ENCODE measurements around the gene CTNNBL1. TPM values are rescaled to one million over a fixed set of nuclear protein-coding genes. Genes with fewer than 3 reads are reported as not detected.
"Not testable (repeated sequence)": the region's sequence is repeated elsewhere in the genome, so short reads cannot be mapped to it uniquely, and the experiment has no call there.

Gene CTNNBL1
- polyA plus RNA-seq, 1 of the 3 experiments (the other 2 are of a cell fraction) = 29.5 TPM

DNA sequence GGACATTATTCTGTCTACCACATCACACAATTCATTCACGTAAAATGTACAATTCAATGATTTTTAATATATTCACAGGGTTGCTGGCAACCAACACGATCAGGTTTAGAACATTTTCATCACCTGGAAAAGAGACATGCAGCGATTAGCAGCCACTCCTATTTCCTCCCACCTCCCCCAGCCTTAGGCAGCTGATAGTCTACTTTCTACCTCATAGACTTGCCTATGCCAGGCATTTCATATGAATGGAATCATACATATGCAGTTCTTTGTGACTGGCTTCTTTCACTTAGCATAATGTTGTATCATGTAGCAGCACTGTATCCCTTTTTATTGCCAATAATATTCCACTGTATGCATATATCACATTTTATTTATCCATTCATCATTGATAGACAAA lies 31.5 kb upstream of the CTNNBL1 start (continued):
- TF ChIP-seq, protein P1, sequence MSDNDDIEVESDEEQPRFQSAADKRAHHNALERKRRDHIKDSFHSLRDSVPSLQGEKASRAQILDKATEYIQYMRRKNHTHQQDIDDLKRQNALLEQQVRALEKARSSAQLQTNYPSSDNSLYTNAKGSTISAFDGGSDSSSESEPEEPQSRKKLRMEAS (IDR thresholded peaks at IDR 0.05; ENCODE audit: low read depth) = no peak
- no peak for TF ChIP-seq TCF12 (IDR thresholded peaks at IDR 0.05)
- TF ChIP-seq GABPA (IDR thresholded peaks at IDR 0.05; ENCODE audit: low read depth) = no peak
- no peak for TF ChIP-seq MEF2A (IDR thresholded peaks at IDR 0.05; ENCODE audit: borderline replicate concordance, low read depth)

DNA sequence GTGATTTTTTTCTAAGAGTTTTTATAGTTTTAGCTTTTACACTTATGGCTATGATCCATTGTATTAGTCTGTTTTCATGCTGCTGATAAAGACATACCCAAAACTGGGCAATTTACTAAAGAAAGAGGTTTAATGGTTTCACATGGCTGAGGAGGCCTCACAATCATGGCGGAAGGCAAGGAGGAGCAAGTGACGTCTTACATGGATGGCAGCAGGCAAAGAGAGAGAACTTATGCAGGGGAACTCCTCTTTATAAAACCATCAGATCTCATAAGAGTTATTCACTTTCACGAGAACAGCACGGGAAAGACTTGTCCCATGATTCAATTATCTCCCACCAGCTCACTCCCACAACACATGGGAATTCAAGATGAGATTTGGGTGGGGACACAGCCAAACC lies 29.2 kb upstream of the CTNNBL1 start:
- H3K27me3 ChIP-seq (ENCODE audit: insufficient read depth); H3K9me2 ChIP-seq; H3K9ac ChIP-seq; H4K20me1 ChIP-seq (ENCODE audit: insufficient read depth); POLR2A ChIA-PET; H3K4me1 ChIP-seq (ENCODE audit: control insufficient read depth in 1 of 2, insufficient read depth in 2 of 2, low read depth in 1 of 2, low read length in 1 of 2); H3K9me3 ChIP-seq; H3K27ac ChIP-seq (ENCODE audit: low read depth in 2 of 2, low read length in 1 of 2); H3K79me2 ChIP-seq (ENCODE audit: insufficient read depth); H3K36me3 ChIP-seq (replicated peaks in 1 of 2; ENCODE audit: control insufficient read depth in 1 of 2, insufficient read depth in 2 of 2, low read length in 1 of 2); H2AFZ ChIP-seq (ENCODE audit: low read depth); H3K4me3 ChIP-seq (ENCODE audit: low read depth in 2 of 2, low read length in 1 of 2); H3K4me2 ChIP-seq; H3F3A ChIP-seq (replicated peaks; ENCODE audit: insufficient read depth); DNase-seq: not testable (repeated sequence)
- CTCF ChIA-PET = interaction anchor here (0.9 to 1.1 kb wide), 2 partner anchors 12 to 92 kb away, joined by 3 read pairs; no protein-coding TSS in a partner anchor
- WGBS (ENCODE audit: low lambda C conversion rate) = 55% methylated on average over 4 of the region's 4 CpGs

DNA sequence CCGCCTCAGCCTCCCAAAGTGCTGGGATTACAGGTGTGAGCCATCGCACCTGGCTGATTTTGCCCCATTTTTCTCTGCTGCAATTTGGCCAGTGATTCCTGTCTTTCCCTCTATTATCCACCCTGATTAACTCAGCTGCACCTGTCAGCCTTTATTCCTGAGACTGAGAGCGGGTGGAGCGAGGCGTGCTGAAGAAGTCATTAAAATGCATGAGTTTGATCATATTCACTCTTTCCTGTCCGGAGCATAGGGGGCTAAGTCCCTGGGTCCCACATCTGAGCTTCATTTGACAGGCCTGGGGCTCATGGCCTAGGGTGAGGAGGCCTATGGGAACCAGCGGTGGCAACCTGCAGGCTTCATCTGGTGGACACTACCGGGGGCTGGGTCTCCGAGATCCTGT lies 25.7 kb upstream of the CTNNBL1 start:
- Histone ChIP-seq H3K79me2 (ENCODE audit: insufficient read depth) (no peaks in the 10 kb centered on the region), H3K36me3 (replicated peaks in 1 of 2; ENCODE audit: control insufficient read depth in 1 of 2, insufficient read depth in 2 of 2, low read length in 1 of 2) (no peaks in the 10 kb centered on the region), H3K9me3 (no peaks in the 10 kb centered on the region), H3F3A (replicated peaks; ENCODE audit: insufficient read depth) (no peaks in the 10 kb centered on the region), H3K27me3 (ENCODE audit: insufficient read depth) (peaks cover 6% of the 10 kb centered on the region; the same call in 1 of the 2 replicates), H3K4me1 (ENCODE audit: control insufficient read depth in 1 of 2, insufficient read depth in 2 of 2, low read depth in 1 of 2, low read length in 1 of 2) (peaks cover 7 to 20% of the 10 kb centered on the region in 2 experiments; a peak in 3 of 4 replicates), H2AFZ (ENCODE audit: low read depth) (no peak overlapping the region), H3K27ac (ENCODE audit: low read depth in 2 of 2, low read length in 1 of 2) (no peak overlapping the region), H3K9ac (no peak overlapping the region), H3K4me2 (no peak overlapping the region), H4K20me1 (ENCODE audit: insufficient read depth) (no peaks in the 10 kb centered on the region), H3K9me2 (no peaks in the 10 kb centered on the region), H3K4me3 (ENCODE audit: low read depth in 2 of 2, low read length in 1 of 2) (no peak overlapping the region)
- TF ChIP-seq TAF1 (IDR thresholded peaks at IDR 0.05; ENCODE audit: borderline replicate concordance, low read depth, low read length) (no peak), NFIC (IDR thresholded peaks at IDR 0.05; ENCODE audit: borderline replicate concordance) (no peak), SIN3A (IDR thresholded peaks at IDR 0.05; ENCODE audit: borderline replicate concordance, low read depth, low read length) (no peak), RCOR1 (IDR thresholded peaks at IDR 0.05; ENCODE audit: low read length) (no peak), ELF1 (IDR thresholded peaks at IDR 0.05) (no peak), CHD2 (IDR thresholded peaks at IDR 0.05; ENCODE audit: low read length, partially characterized antibody) (no peak), RXRA (IDR thresholded peaks at IDR 0.05; ENCODE audit: borderline replicate concordance, low read depth) (no peak), TCF12 (IDR thresholded peaks at IDR 0.05) (no peak), SMC3 (IDR thresholded peaks at IDR 0.05; ENCODE audit: low read depth, low read length) (no peak), NRF1 (IDR thresholded peaks at IDR 0.05; ENCODE audit: low read depth, low read length) (no peak), RAD21 (IDR thresholded peaks at IDR 0.05; ENCODE audit: low read length) (no peak), GABPA (IDR thresholded peaks at IDR 0.05; ENCODE audit: low read depth) (no peak), EP300 (IDR thresholded peaks at IDR 0.05; ENCODE audit: borderline replicate concordance in 1 of 2, low read depth in 1 of 2, low read length in 1 of 2) (no peak)
- TF ChIP-seq, protein P2, sequence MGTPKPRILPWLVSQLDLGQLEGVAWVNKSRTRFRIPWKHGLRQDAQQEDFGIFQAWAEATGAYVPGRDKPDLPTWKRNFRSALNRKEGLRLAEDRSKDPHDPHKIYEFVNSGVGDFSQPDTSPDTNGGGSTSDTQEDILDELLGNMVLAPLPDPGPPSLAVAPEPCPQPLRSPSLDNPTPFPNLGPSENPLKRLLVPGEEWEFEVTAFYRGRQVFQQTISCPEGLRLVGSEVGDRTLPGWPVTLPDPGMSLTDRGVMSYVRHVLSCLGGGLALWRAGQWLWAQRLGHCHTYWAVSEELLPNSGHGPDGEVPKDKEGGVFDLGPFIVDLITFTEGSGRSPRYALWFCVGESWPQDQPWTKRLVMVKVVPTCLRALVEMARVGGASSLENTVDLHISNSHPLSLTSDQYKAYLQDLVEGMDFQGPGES (IDR thresholded peaks at IDR 0.05; ENCODE audit: low read depth, low read length) = no peak
- TF ChIP-seq, protein P1 (IDR thresholded peaks at IDR 0.05; ENCODE audit: low read depth) = no peak
- TF ChIP-seq, protein P3, sequence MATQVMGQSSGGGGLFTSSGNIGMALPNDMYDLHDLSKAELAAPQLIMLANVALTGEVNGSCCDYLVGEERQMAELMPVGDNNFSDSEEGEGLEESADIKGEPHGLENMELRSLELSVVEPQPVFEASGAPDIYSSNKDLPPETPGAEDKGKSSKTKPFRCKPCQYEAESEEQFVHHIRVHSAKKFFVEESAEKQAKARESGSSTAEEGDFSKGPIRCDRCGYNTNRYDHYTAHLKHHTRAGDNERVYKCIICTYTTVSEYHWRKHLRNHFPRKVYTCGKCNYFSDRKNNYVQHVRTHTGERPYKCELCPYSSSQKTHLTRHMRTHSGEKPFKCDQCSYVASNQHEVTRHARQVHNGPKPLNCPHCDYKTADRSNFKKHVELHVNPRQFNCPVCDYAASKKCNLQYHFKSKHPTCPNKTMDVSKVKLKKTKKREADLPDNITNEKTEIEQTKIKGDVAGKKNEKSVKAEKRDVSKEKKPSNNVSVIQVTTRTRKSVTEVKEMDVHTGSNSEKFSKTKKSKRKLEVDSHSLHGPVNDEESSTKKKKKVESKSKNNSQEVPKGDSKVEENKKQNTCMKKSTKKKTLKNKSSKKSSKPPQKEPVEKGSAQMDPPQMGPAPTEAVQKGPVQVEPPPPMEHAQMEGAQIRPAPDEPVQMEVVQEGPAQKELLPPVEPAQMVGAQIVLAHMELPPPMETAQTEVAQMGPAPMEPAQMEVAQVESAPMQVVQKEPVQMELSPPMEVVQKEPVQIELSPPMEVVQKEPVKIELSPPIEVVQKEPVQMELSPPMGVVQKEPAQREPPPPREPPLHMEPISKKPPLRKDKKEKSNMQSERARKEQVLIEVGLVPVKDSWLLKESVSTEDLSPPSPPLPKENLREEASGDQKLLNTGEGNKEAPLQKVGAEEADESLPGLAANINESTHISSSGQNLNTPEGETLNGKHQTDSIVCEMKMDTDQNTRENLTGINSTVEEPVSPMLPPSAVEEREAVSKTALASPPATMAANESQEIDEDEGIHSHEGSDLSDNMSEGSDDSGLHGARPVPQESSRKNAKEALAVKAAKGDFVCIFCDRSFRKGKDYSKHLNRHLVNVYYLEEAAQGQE (IDR thresholded peaks at IDR 0.05; ENCODE audit: low read depth, low read length) = no peak
- no peak for DNase-seq
- POLR2A ChIA-PET = no interaction called here
- CTCF ChIA-PET = interaction anchor here (1.4 kb wide), 1 partner anchor 104 kb away, joined by 4 read pairs; no protein-coding TSS in a partner anchor
- 85% methylated on average over 9 of the region's 9 CpGs for WGBS (ENCODE audit: low lambda C conversion rate)

Data from SK-N-SH (cell line).